Superior temporal gyrus (tissue), 1 donor: ENCODE data around the gene ABTB2.
"Not testable (repeated sequence)": the region's sequence is repeated elsewhere in the genome, so short reads cannot be mapped to it uniquely, and the experiment has no call there.

Experiments
- DNase-seq: peaks from one replicate; pipeline ENCODE4 v3.0.0-alpha.2; 2016; ENCODE audit errors: extremely low spot score

ABTB2 gene

GRCh38 chr11:34185926-34186841 is 171.6 kb downstream of the ABTB2 start:
- no peak for DNase-seq

- DNase-seq = no peak
These were observed 173.2 kb downstream of the ABTB2 start for GRCh38 chr11:34184505-34185015.

GRCh38 chr11:34183848-34184391 is 173.9 kb downstream of the ABTB2 start:
- no peak for DNase-seq

- DNase-seq = no peak
These were observed 174.7 kb downstream of the ABTB2 start for GRCh38 chr11:34182921-34183685.

GRCh38 chr11:34182425-34182824 is 175.4 kb downstream of the ABTB2 start:
- DNase-seq = no peak

- no peak for DNase-seq
These were observed 175.9 kb downstream of the ABTB2 start for GRCh38 chr11:34181856-34182405.

- DNase-seq = no peak
These were observed 176.6 kb downstream of the ABTB2 start for GRCh38 chr11:34181251-34181650.

- not testable (repeated sequence) for DNase-seq
These were observed 177.0 kb downstream of the ABTB2 start for GRCh38 chr11:34180814-34181165.

GRCh38 chr11:34180040-34180813 is 177.6 kb downstream of the ABTB2 start:
- no peak for DNase-seq

GRCh38 chr11:34179026-34179675 is 178.7 kb downstream of the ABTB2 start:
- no peak for DNase-seq

GRCh38 chr11:34178209-34178821 is 179.5 kb downstream of the ABTB2 start:
- DNase-seq = no peak

GRCh38 chr11:34176751-34177209 is 181.0 kb downstream of the ABTB2 start:
- peak; percentile 62 for DNase-seq

- DNase-seq = no peak
These were observed 182.4 kb downstream of the ABTB2 start for GRCh38 chr11:34175284-34176019.

- DNase-seq = peak; percentile 81
These were observed 183.3 kb downstream of the ABTB2 start for GRCh38 chr11:34174412-34175041.

- no peak for DNase-seq
These were observed 184.8 kb downstream of the ABTB2 start for GRCh38 chr11:34173050-34173449.

GRCh38 chr11:34169686-34170085 is 188.1 kb downstream of the ABTB2 start:
- DNase-seq = no peak

- no peak for DNase-seq
These were observed 189.0 kb downstream of the ABTB2 start for GRCh38 chr11:34168642-34169420.

GRCh38 chr11:34167961-34168360 is 189.8 kb downstream of the ABTB2 start:
- DNase-seq = no peak
